GM12878 (cell line): ENCODE results near the gene EIF3M. TPM values are rescaled to one million over a fixed set of nuclear protein-coding genes. Genes with fewer than 3 reads are reported as not detected.
A peak's percentile ranks its signal among the peaks of the same experiment; 100 is the strongest.

Experiments
- ATF7 ChIP-seq: fragments of 450-650 bp; IDR thresholded peaks from 2 replicates; pipeline ENCODE4 v1.6.1; 2016; ENCODE audit warnings: low read depth, mild to moderate bottlenecking
- BCL3 ChIP-seq: IDR thresholded peaks from 2 replicates; pipeline ENCODE4 v1.6.1; 2011; ENCODE audit warnings: borderline replicate concordance, low read depth, mild to moderate bottlenecking, moderate library complexity, low read length; ENCODE audit not compliant: insufficient read depth, poor library complexity, severe bottlenecking
- CBFB ChIP-seq: IDR thresholded peaks from 2 replicates; pipeline ENCODE4 v1.6.1; 2016; ENCODE audit warnings: antibody characterized with exemption, low read depth
- ELK1 ChIP-seq: IDR thresholded peaks from 2 replicates; pipeline ENCODE4 v1.6.1; 2012; ENCODE audit warnings: low read depth, low read length, improper control_type of control experiment
- GATAD2B ChIP-seq: fragments of 450-650 bp; conservative IDR thresholded peaks from 2 replicates; pipeline ENCODE4 v1.6.1; 2017; ENCODE audit warnings: low read depth, mild to moderate bottlenecking, moderate library complexity
- HCFC1 ChIP-seq: fragments of 150-350 bp; IDR thresholded peaks from 2 replicates; pipeline ENCODE4 v1.6.1; 2014; ENCODE audit warnings: low read length
- LARP7 ChIP-seq: fragments of 450-650 bp; IDR thresholded peaks from 2 replicates; pipeline ENCODE4 v1.6.1; 2017; ENCODE audit warnings: mild to moderate bottlenecking
- MTA2 ChIP-seq: fragments of 450-650 bp; IDR thresholded peaks from 2 replicates; pipeline ENCODE4 v1.6.1; 2016; ENCODE audit warnings: low read depth, mild to moderate bottlenecking, moderate library complexity
- POLR2A ChIP-seq: IDR thresholded peaks from 2 replicates; pipeline ENCODE4 v1.6.1; 2011; ENCODE audit warnings: low read depth, mild to moderate bottlenecking, low read length
- POLR2AphosphoS5 ChIP-seq: IDR thresholded peaks from 2 replicates; pipeline ENCODE4 v1.6.1; 2011; ENCODE audit warnings: mild to moderate bottlenecking, low read length, inconsistent platforms
- RELA ChIP-seq: fragments of 450-650 bp; IDR thresholded peaks from 2 replicates; pipeline ENCODE4 v1.8.0; 2014; ENCODE audit warnings: borderline replicate concordance; ENCODE audit not compliant: partially characterized antibody
- RUNX3 ChIP-seq: IDR thresholded peaks from 2 replicates; pipeline ENCODE4 v1.6.1; 2012; ENCODE audit warnings: low read length, inconsistent platforms
- SIN3A ChIP-seq: IDR thresholded peaks from 2 replicates; pipeline ENCODE4 v1.6.1; 2012; ENCODE audit warnings: low read depth, low read length, improper control_type of control experiment
- SIX5 ChIP-seq: IDR thresholded peaks from 2 replicates; pipeline ENCODE4 v1.6.1; 2011; ENCODE audit warnings: mild to moderate bottlenecking, low read depth, low read length, moderate library complexity; ENCODE audit not compliant: severe bottlenecking
- SP1 ChIP-seq: IDR thresholded peaks from one replicate; pipeline ENCODE4 v1.6.1; 2011; ENCODE audit warnings: low read depth, low read length
- SREBF2 ChIP-seq: IDR thresholded peaks from 2 replicates; pipeline ENCODE4 v1.6.1; 2012; ENCODE audit warnings: mild to moderate bottlenecking, low read length
- ZNF622 ChIP-seq: fragments of 450-650 bp; IDR thresholded peaks from 2 replicates; pipeline ENCODE4 v1.6.1; 2017; ENCODE audit warnings: mild to moderate bottlenecking, inconsistent platforms
- ZNF687 ChIP-seq: fragments of 450-650 bp; IDR thresholded peaks from 2 replicates; pipeline ENCODE4 v1.6.1; 2017; ENCODE audit warnings: mild to moderate bottlenecking, moderate library complexity
- polyA plus RNA-seq, 11 experiments: library from polyadenylated mRNA; depleted of rRNA in 4 of 11; unstranded in 6 of 11; stranded (reverse) in 5 of 11; fragments of >200 nt; fragmentation: Nextera tagmentation in 4 of 11; fragmentation: Illumina TruSeq in 1 of 11; extraction: Ambion mirVana in 4 of 11; extraction: Trizol in 1 of 11; gene quantifications; 1 replicate in 1 of 11; 2 replicates in 10 of 11; pipeline versions ENCODE4 v1.2.1 to v1.2.3, GENCODE V29; 2011 to 2016; ENCODE audit warnings: inconsistent platforms in 2 of 11, missing spikeins in 2 of 11, low read depth in 1 of 11
- total RNA-seq, 4 experiments: library from RNA; depleted of rRNA in 3 of 4; stranded (reverse); fragments of >200 nt in 3 of 4; fragmentation: Illumina TruSeq in 1 of 4; extraction: Trizol in 1 of 4; gene quantifications; 2 replicates each; pipeline versions ENCODE4 v1.2.1 to v1.2.3, GENCODE V29; 2013 to 2021

EIF3M gene
- total and polyA plus RNA-seq, 10 of the 15 experiments (the other 5 are each of a cell fraction or from before 2014, with no cell fraction given): 392 to 1,205 (median 593) TPM

- TF ChIP-seq ZNF687 (peak; percentile 86; the same call in 1 of the 2 replicates), SP1 (peak; percentile 75), HCFC1 (peak; percentile 71; the same call in 1 of the 2 replicates), SREBF2 (0 out of 2 replicates have a peak, but pooled peaks have one; percentile 27), SIN3A (peak; percentile 77), ZNF622 (no peak), ELK1 (no peak), CBFB (peak; percentile 38; the same call in 1 of the 2 replicates), LARP7 (peak; percentile 77; the same call in 1 of the 2 replicates), POLR2AphosphoS5 (peak; percentile 94), RUNX3 (peak; percentile 37; the same call in 1 of the 2 replicates), POLR2A (peak; percentile 100), GATAD2B (peak; percentile 47; the same call in 1 of the 2 replicates), SIX5 (peak; percentile 5), ATF7 (0 out of 2 replicates have a peak, but pooled peaks have one; percentile 14), RELA (peak; percentile 47), MTA2 (peak; percentile 85), BCL3 (no peak)
- TF ChIP-seq, all 136 proteins: peak for 58
These were observed at the start of gene EIF3M (continued) for GRCh38 chr11:32583459-32584271.
